Mesendoderm (in vitro differentiated cells): ENCODE results near the gene CLEC11A.

Source experiments
- DNase-seq: peaks from one replicate; pipeline ENCODE4 v3.0.0; 2013
- H2AK5ac ChIP-seq: 2 replicates; pipeline ENCODE4 v1.6.1; 2013; ENCODE audit warnings: low read length, inconsistent platforms
- H2BK120ac ChIP-seq: 2 replicates; pipeline ENCODE4 v1.6.1; 2013; ENCODE audit warnings: low read depth, mild to moderate bottlenecking, low read length, moderate library complexity, mixed read lengths
- H2BK15ac ChIP-seq: replicated peaks from 2 replicates; pipeline ENCODE4 v1.6.1; 2013; ENCODE audit warnings: low read depth, mild to moderate bottlenecking, moderate library complexity
- H2BK5ac ChIP-seq: 2 replicates; pipeline ENCODE4 v1.6.1; 2013; ENCODE audit warnings: low read length, inconsistent platforms
- H3K18ac ChIP-seq: 2 replicates; pipeline ENCODE4 v1.6.1; 2013; ENCODE audit warnings: mild to moderate bottlenecking, low read length, mixed read lengths
- H3K23ac ChIP-seq: one replicate; pipeline ENCODE4 v1.6.1; 2013; ENCODE audit warnings: low read length
- H3K27ac ChIP-seq: 2 replicates; pipeline ENCODE4 v1.5.1; 2013; ENCODE audit warnings: low read depth, mild to moderate bottlenecking, inconsistent platforms, low read length, moderate library complexity
- H3K27me3 ChIP-seq: 2 replicates; pipeline ENCODE4 v1.6.1; 2013; ENCODE audit warnings: low read length, control low read depth, mild to moderate bottlenecking, inconsistent platforms; ENCODE audit not compliant: insufficient read depth, poor library complexity
- H3K36me3 ChIP-seq: 2 replicates; pipeline ENCODE4 v1.6.1; 2013; ENCODE audit warnings: low read length, inconsistent platforms; ENCODE audit not compliant: control insufficient read depth, insufficient read depth
- H3K4ac ChIP-seq: one replicate; pipeline ENCODE4 v1.6.1; 2013; ENCODE audit warnings: low read depth, mild to moderate bottlenecking, low read length, moderate library complexity
- H3K4me1 ChIP-seq: 2 replicates; pipeline ENCODE4 v1.6.1; 2013; ENCODE audit warnings: low read depth, low read length, inconsistent platforms; ENCODE audit not compliant: control insufficient read depth
- H3K4me2 ChIP-seq: 2 replicates; pipeline ENCODE4 v1.6.1; 2013; ENCODE audit warnings: low read length
- H3K4me3 ChIP-seq: 2 replicates; pipeline ENCODE4 v1.5.1; 2013; ENCODE audit warnings: mild to moderate bottlenecking, low read length
- H3K56ac ChIP-seq: one replicate; pipeline ENCODE4 v1.6.1; 2013; ENCODE audit warnings: low read length
- H3K79me1 ChIP-seq: 2 replicates; pipeline ENCODE4 v1.6.1; 2013; ENCODE audit warnings: low read length, inconsistent platforms
- H3K79me2 ChIP-seq: 2 replicates; pipeline ENCODE4 v1.6.1; 2013; ENCODE audit warnings: mild to moderate bottlenecking, low read length; ENCODE audit not compliant: control insufficient read depth, insufficient read depth
- H3K9ac ChIP-seq: 2 replicates; pipeline ENCODE4 v1.6.1; 2013; ENCODE audit warnings: low read length, inconsistent platforms
- H4K5ac ChIP-seq: one replicate; pipeline ENCODE4 v1.6.1; 2013; ENCODE audit warnings: low read length
- H4K8ac ChIP-seq: one replicate; pipeline ENCODE4 v1.6.1; 2013; ENCODE audit warnings: low read depth, mild to moderate bottlenecking, control low read depth, low read length, moderate library complexity
- WGBS: extraction: QIAGEN DNeasy Blood & Tissue Kit; methylation state at CpG from one replicate; pipeline ENCODE4 v1.1.7; 2013; ENCODE audit warnings: low lambda C conversion rate, missing lambda C conversion rate; ENCODE audit not compliant: insufficient coverage; ENCODE audit errors: extremely low coverage; 5-methylcytosine and 5-hydroxymethylcytosine counted together

Gene CLEC11A

GRCh38 chr19:50710094-50710493 lies 13.1 kb upstream of the CLEC11A start:
- H3K36me3 ChIP-seq, result no peaks in the 10 kb centered on the region
- H2BK15ac ChIP-seq, result no peak overlapping the region
- no peaks in the 10 kb centered on the region for H3K79me1 ChIP-seq
- no peaks in the 10 kb centered on the region for H3K79me2 ChIP-seq
- no peak overlapping the region for H3K56ac ChIP-seq
- H3K9ac ChIP-seq, result no peak overlapping the region
- no peak overlapping the region for H3K23ac ChIP-seq
- no CpG with 5 or more reads among the region's 10 CpGs for WGBS
- H2AK5ac ChIP-seq, result no peak overlapping the region
- no peak overlapping the region for H3K18ac ChIP-seq
- H4K8ac ChIP-seq, result no peak overlapping the region
- H2BK120ac ChIP-seq, result no peak overlapping the region
- H3K4me2 ChIP-seq, result no peak overlapping the region
- no peak overlapping the region for H3K4me3 ChIP-seq
- H3K27me3 ChIP-seq, result no peaks in the 10 kb centered on the region
- no peak overlapping the region for H4K5ac ChIP-seq
- no peak for DNase-seq
- H3K4me1 ChIP-seq, result no peaks in the 10 kb centered on the region
- no peak overlapping the region for H3K4ac ChIP-seq
- no peak overlapping the region for H2BK5ac ChIP-seq
- H3K27ac ChIP-seq, result no peak overlapping the region

GRCh38 chr19:50710612-50711011 lies 12.6 kb upstream of the CLEC11A start:
- Histone ChIP-seq H2BK120ac (no peak overlapping the region), H3K79me2 (no peaks in the 10 kb centered on the region), H3K4me1 (no peaks in the 10 kb centered on the region), H2BK5ac (no peak overlapping the region), H2BK15ac (no peak overlapping the region), H3K18ac (no peak overlapping the region), H3K23ac (no peak overlapping the region), H3K4me3 (no peak overlapping the region), H3K56ac (no peak overlapping the region), H4K8ac (no peak overlapping the region), H4K5ac (no peak overlapping the region), H3K4me2 (no peak overlapping the region), H3K79me1 (no peaks in the 10 kb centered on the region), H3K27ac (no peak overlapping the region), H3K27me3 (no peaks in the 10 kb centered on the region), H3K9ac (no peak overlapping the region), H3K4ac (no peak overlapping the region), H3K36me3 (no peaks in the 10 kb centered on the region), H2AK5ac (no peak overlapping the region)
- DNase-seq, result no peak
- WGBS, result no CpG with 5 or more reads among the region's 5 CpGs

- H3K9ac ChIP-seq, result no peak overlapping the region
- no peaks in the 10 kb centered on the region for H3K79me2 ChIP-seq
- H2BK120ac ChIP-seq, result no peak overlapping the region
- H2BK5ac ChIP-seq, result no peak overlapping the region
- DNase-seq, result no peak
- no peaks in the 10 kb centered on the region for H3K36me3 ChIP-seq
- H3K23ac ChIP-seq, result no peak overlapping the region
- no peak overlapping the region for H3K4me2 ChIP-seq
- no peak overlapping the region for H2AK5ac ChIP-seq
- no CpG with 5 or more reads among the region's 11 CpGs for WGBS
- no peak overlapping the region for H3K4ac ChIP-seq
- H3K27me3 ChIP-seq, result no peaks in the 10 kb centered on the region
- H4K5ac ChIP-seq, result no peak overlapping the region
- H3K4me3 ChIP-seq, result no peak overlapping the region
- H3K18ac ChIP-seq, result no peak overlapping the region
- no peaks in the 10 kb centered on the region for H3K4me1 ChIP-seq
- H3K79me1 ChIP-seq, result no peaks in the 10 kb centered on the region
- H4K8ac ChIP-seq, result no peak overlapping the region
- no peak overlapping the region for H2BK15ac ChIP-seq
- H3K56ac ChIP-seq, result no peak overlapping the region
- H3K27ac ChIP-seq, result no peak overlapping the region
These were observed 12.0 kb upstream of the CLEC11A start for GRCh38 chr19:50711196-50711595.

GRCh38 chr19:50711805-50712204 lies 11.4 kb upstream of the CLEC11A start:
- Histone ChIP-seq H3K9ac (no peak overlapping the region), H3K4me1 (no peaks in the 10 kb centered on the region), H3K79me1 (no peaks in the 10 kb centered on the region), H2BK15ac (no peak overlapping the region), H3K79me2 (no peaks in the 10 kb centered on the region), H3K27ac (no peak overlapping the region), H3K4me2 (no peak overlapping the region), H3K27me3 (no peaks in the 10 kb centered on the region), H3K4ac (no peak overlapping the region), H3K56ac (no peak overlapping the region), H3K4me3 (no peak overlapping the region), H3K18ac (no peak overlapping the region), H4K5ac (no peak overlapping the region), H2AK5ac (no peak overlapping the region), H2BK120ac (no peak overlapping the region), H3K23ac (no peak overlapping the region), H3K36me3 (no peaks in the 10 kb centered on the region), H4K8ac (no peak overlapping the region), H2BK5ac (no peak overlapping the region)
- DNase-seq, result no peak
- WGBS, result no CpG with 5 or more reads among the region's 9 CpGs

- no peak overlapping the region for H3K18ac ChIP-seq
- no peaks in the 10 kb centered on the region for H3K36me3 ChIP-seq
- no peak overlapping the region for H3K9ac ChIP-seq
- H3K56ac ChIP-seq, result no peak overlapping the region
- H2BK5ac ChIP-seq, result no peak overlapping the region
- H3K23ac ChIP-seq, result no peak overlapping the region
- DNase-seq, result no peak
- H3K27me3 ChIP-seq, result no peaks in the 10 kb centered on the region
- no peak overlapping the region for H3K4me3 ChIP-seq
- no peak overlapping the region for H3K4ac ChIP-seq
- H3K4me2 ChIP-seq, result no peak overlapping the region
- H3K79me2 ChIP-seq, result no peaks in the 10 kb centered on the region
- no peak overlapping the region for H2BK120ac ChIP-seq
- H3K27ac ChIP-seq, result no peak overlapping the region
- no peaks in the 10 kb centered on the region for H3K4me1 ChIP-seq
- H2AK5ac ChIP-seq, result no peak overlapping the region
- no peaks in the 10 kb centered on the region for H3K79me1 ChIP-seq
- no peak overlapping the region for H4K8ac ChIP-seq
- H2BK15ac ChIP-seq, result no peak overlapping the region
- no CpG with 5 or more reads among the region's 6 CpGs for WGBS
- no peak overlapping the region for H4K5ac ChIP-seq
These were observed 10.3 kb upstream of the CLEC11A start for GRCh38 chr19:50712833-50713232.

GRCh38 chr19:50713556-50714236 lies 9.5 kb upstream of the CLEC11A start:
- H3K4me1 ChIP-seq, result no peaks in the 10 kb centered on the region
- H3K56ac ChIP-seq, result no peak overlapping the region
- no peak overlapping the region for H3K4me2 ChIP-seq
- H3K27ac ChIP-seq, result no peak overlapping the region
- H2BK5ac ChIP-seq, result no peak overlapping the region
- WGBS, result no CpG with 5 or more reads among the region's 22 CpGs
- H3K18ac ChIP-seq, result no peak overlapping the region
- no peak overlapping the region for H4K5ac ChIP-seq
- no peak overlapping the region for H3K9ac ChIP-seq
- no peak overlapping the region for H3K4ac ChIP-seq
- no peak overlapping the region for H3K23ac ChIP-seq
- no peaks in the 10 kb centered on the region for H3K79me1 ChIP-seq
- no peaks in the 10 kb centered on the region for H3K36me3 ChIP-seq
- H3K4me3 ChIP-seq, result no peak overlapping the region
- no peak for DNase-seq
- H2BK120ac ChIP-seq, result no peak overlapping the region
- H2AK5ac ChIP-seq, result no peak overlapping the region
- no peaks in the 10 kb centered on the region for H3K27me3 ChIP-seq
- no peak overlapping the region for H4K8ac ChIP-seq
- H2BK15ac ChIP-seq, result no peak overlapping the region
- H3K79me2 ChIP-seq, result no peaks in the 10 kb centered on the region
